ENCODE data around the gene LAMP1.
"Not testable (repeated sequence)": the region's sequence is repeated elsewhere in the genome, so short reads cannot be mapped to it uniquely, and the experiment has no call there.

Gene LAMP1

GRCh38 chr13:113359571-113359970 lies 62.5 kb downstream of the LAMP1 start:
- no peak for DNase-seq

- no peak for DNase-seq
Measured at GRCh38 chr13:113360446-113360845, 63.4 kb downstream of the LAMP1 start.

- DNase-seq = no peak
Measured at GRCh38 chr13:113361406-113361805, 64.4 kb downstream of the LAMP1 start.

GRCh38 chr13:113364311-113364889 lies 67.4 kb downstream of the LAMP1 start:
- DNase-seq = no peak

GRCh38 chr13:113364901-113365582 lies 68.0 kb downstream of the LAMP1 start:
- no peak for DNase-seq

GRCh38 chr13:113365583-113365970 lies 68.5 kb downstream of the LAMP1 start:
- DNase-seq = no peak

- no peak for DNase-seq
Measured at GRCh38 chr13:113365971-113366588, 69.0 kb downstream of the LAMP1 start.

- no peak for DNase-seq
Measured at GRCh38 chr13:113367020-113367560, 70.1 kb downstream of the LAMP1 start.

- no peak for DNase-seq
Measured at GRCh38 chr13:113367771-113368170, 70.7 kb downstream of the LAMP1 start.

- not testable (repeated sequence) for DNase-seq
Measured at GRCh38 chr13:113368353-113368752, 71.3 kb downstream of the LAMP1 start.

GRCh38 chr13:113369189-113369588 lies 72.2 kb downstream of the LAMP1 start:
- no peak for DNase-seq

- DNase-seq = no peak
Measured at GRCh38 chr13:113369881-113370280, 72.8 kb downstream of the LAMP1 start.

- no peak for DNase-seq
Measured at GRCh38 chr13:113371061-113371460, 74.0 kb downstream of the LAMP1 start.

- DNase-seq = not testable (repeated sequence)
Measured at GRCh38 chr13:113371701-113372100, 74.7 kb downstream of the LAMP1 start.

All from NCI-H1105 (cell line).